ENCODE data around the gene ANKRD62.

The ANKRD62 gene

GRCh38 chr18:12049978-12050811, 43.4 kb upstream of the ANKRD62 start:
- no peak for TF ChIP-seq CTCF (IDR thresholded peaks at IDR 0.05; ENCODE audit: control insufficient read depth, extremely low read depth, insufficient read depth)
- H3K4me3 ChIP-seq (ENCODE audit: low read depth, low read length) = no peak overlapping the region

GRCh38 chr18:12052866-12053265, 40.8 kb upstream of the ANKRD62 start:
- no peak for TF ChIP-seq CTCF (IDR thresholded peaks at IDR 0.05; ENCODE audit: control insufficient read depth, extremely low read depth, insufficient read depth)
- no peak overlapping the region for H3K4me3 ChIP-seq (ENCODE audit: low read depth, low read length)
- DNase-seq (ENCODE audit: low read depth) = no peak

More at GRCh38 chr18:12049978-12050811, 43.4 kb upstream of the ANKRD62 start:
- no peak for DNase-seq (ENCODE audit: low read depth)

- DNase-seq (ENCODE audit: low read depth) = no peak
- no peak for TF ChIP-seq CTCF (IDR thresholded peaks at IDR 0.05; ENCODE audit: control insufficient read depth, extremely low read depth, insufficient read depth)
- no peak overlapping the region for H3K4me3 ChIP-seq (ENCODE audit: low read depth, low read length)
These were observed 40.4 kb upstream of the ANKRD62 start for GRCh38 chr18:12053289-12053688.

- H3K4me3 ChIP-seq (ENCODE audit: low read depth, low read length) = no peak overlapping the region
- no peak for TF ChIP-seq CTCF (IDR thresholded peaks at IDR 0.05; ENCODE audit: control insufficient read depth, extremely low read depth, insufficient read depth)
- no peak for DNase-seq (ENCODE audit: low read depth)
These were observed 37.4 kb upstream of the ANKRD62 start for GRCh38 chr18:12056034-12056883.

- no peak for DNase-seq (ENCODE audit: low read depth)
- TF ChIP-seq CTCF (IDR thresholded peaks at IDR 0.05; ENCODE audit: control insufficient read depth, extremely low read depth, insufficient read depth) = no peak
- no peak overlapping the region for H3K4me3 ChIP-seq (ENCODE audit: low read depth, low read length)
These were observed 36.7 kb upstream of the ANKRD62 start for GRCh38 chr18:12056884-12057402.

GRCh38 chr18:12057419-12058039, 36.1 kb upstream of the ANKRD62 start:
- DNase-seq (ENCODE audit: low read depth) = no peak
- TF ChIP-seq CTCF (IDR thresholded peaks at IDR 0.05; ENCODE audit: control insufficient read depth, extremely low read depth, insufficient read depth) = no peak
- no peak overlapping the region for H3K4me3 ChIP-seq (ENCODE audit: low read depth, low read length)

Measured in LNCaP clone FGC (cell line).